Activated CD8-positive, alpha-beta T cell treated with anti-CD3 and anti-CD28 coated beads, Interleukin-2, amount 10 ng/mL, durations not matched to agents 7 days and 5 days (primary cell): ENCODE data around the gene PERCC1. TPM values are rescaled to one million over a fixed set of nuclear protein-coding genes. Genes with fewer than 3 reads are reported as not detected.

Experiments used
- ATAC-seq: fragments of 150-1000 bp; cut with Tn5 transposase; one replicate; pipeline ENCODE4 v1.10.0; 2021; ENCODE audit warnings: moderate library complexity
- CTCF ChIA-PET: fragments of 350-600 bp; sonication (Branson Sonifier 250); formaldehyde crosslinking; loops from one replicate; lab custom pipeline; 2021; ENCODE audit warnings: antibody characterized with exemption; lab: Charles Lee
- POLR2A ChIA-PET: fragments of 350-600 bp; sonication (Branson Sonifier 250); formaldehyde crosslinking; loops from one replicate; lab custom pipeline; 2021; ENCODE audit warnings: antibody characterized with exemption; lab: Charles Lee
- DNase-seq: peaks from one replicate; pipeline ENCODE4 v3.0.0-alpha.2; 2020
- H3K27ac Mint-ChIP-seq: one replicate; pipeline ENCODE4 v1.8.0; 2021; ENCODE audit warnings: mild to moderate bottlenecking, mixed read lengths
- H3K27me3 Mint-ChIP-seq: one replicate; pipeline ENCODE4 v1.8.0; 2021; ENCODE audit warnings: low read depth, mixed read lengths
- H3K36me3 Mint-ChIP-seq: one replicate; pipeline ENCODE4 v1.8.0; 2021; ENCODE audit warnings: low read depth, mixed read lengths
- H3K4me1 Mint-ChIP-seq: one replicate; pipeline ENCODE4 v1.8.0; 2021; ENCODE audit warnings: low read depth, mixed read lengths
- H3K4me3 Mint-ChIP-seq: one replicate; pipeline ENCODE4 v1.8.0; 2021; ENCODE audit warnings: mild to moderate bottlenecking, mixed read lengths
- H3K9me3 Mint-ChIP-seq: one replicate; pipeline ENCODE4 v1.8.0; 2022; ENCODE audit warnings: mixed read lengths; ENCODE audit not compliant: insufficient read depth
- total RNA-seq, 2 experiments: library from RNA; stranded (reverse); gene quantifications; one replicate each; pipeline ENCODE4 v1.2.3, GENCODE V29; 2021

PERCC1 gene
- total RNA-seq, 2 experiments from 2014 or later: 0.37 TPM; not detected in 1

GRCh38 chr16:1457489-1458245, 26.8 kb downstream of the PERCC1 start:
- DNase-seq: no peak
- ChIA-PET POLR2A (no interaction called here), CTCF (no interaction called here)
- H3K27me3 Mint-ChIP-seq: no peaks in the 10 kb centered on the region
- H3K4me3 Mint-ChIP-seq: no peak overlapping the region
- H3K4me1 Mint-ChIP-seq: peaks cover 4% of the 10 kb centered on the region
- no peaks in the 10 kb centered on the region for H3K9me3 Mint-ChIP-seq
- H3K36me3 Mint-ChIP-seq: peaks cover 2% of the 10 kb centered on the region
- H3K27ac Mint-ChIP-seq: no peak overlapping the region
- no peak for ATAC-seq

- Mint-ChIP-seq H3K27ac (no peak overlapping the region), H3K27me3 (no peaks in the 10 kb centered on the region), H3K9me3 (no peaks in the 10 kb centered on the region), H3K36me3 (no peaks in the 10 kb centered on the region), H3K4me3 (no peak overlapping the region), H3K4me1 (peaks cover 4% of the 10 kb centered on the region)
- ChIA-PET POLR2A (no interaction called here), CTCF (no interaction called here)
- ATAC-seq (no peak), DNase-seq (no peak)
Measured at GRCh38 chr16:1458336-1458976, 27.6 kb downstream of the PERCC1 start.

GRCh38 chr16:1458977-1459341, 28.1 kb downstream of the PERCC1 start:
- CTCF ChIA-PET: no interaction called here
- POLR2A ChIA-PET: no interaction called here
- peaks cover 4% of the 10 kb centered on the region for H3K4me1 Mint-ChIP-seq
- no peak for DNase-seq
- no peaks in the 10 kb centered on the region for H3K9me3 Mint-ChIP-seq
- no peaks in the 10 kb centered on the region for H3K27me3 Mint-ChIP-seq
- no peak overlapping the region for H3K4me3 Mint-ChIP-seq
- ATAC-seq: no peak
- H3K36me3 Mint-ChIP-seq: no peaks in the 10 kb centered on the region
- H3K27ac Mint-ChIP-seq: no peak overlapping the region

GRCh38 chr16:1459967-1460366, 29.1 kb downstream of the PERCC1 start:
- CTCF ChIA-PET: interaction anchor here (0.5 to 0.6 kb wide), 2 partner anchors 80 to 470 kb away, joined by 3 read pairs; no protein-coding TSS in a partner anchor
- Mint-ChIP-seq H3K9me3 (no peaks in the 10 kb centered on the region), H3K27ac (no peak overlapping the region), H3K4me3 (no peak overlapping the region), H3K36me3 (no peaks in the 10 kb centered on the region), H3K27me3 (no peaks in the 10 kb centered on the region), H3K4me1 (peaks cover 4% of the 10 kb centered on the region)
- ATAC-seq (no peak), DNase-seq (no peak)
- POLR2A ChIA-PET: no interaction called here

GRCh38 chr16:1460602-1461138, 29.8 kb downstream of the PERCC1 start:
- Mint-ChIP-seq H3K4me3 (no peak overlapping the region), H3K4me1 (peaks cover 4% of the 10 kb centered on the region), H3K9me3 (no peaks in the 10 kb centered on the region), H3K27ac (no peak overlapping the region), H3K27me3 (no peaks in the 10 kb centered on the region), H3K36me3 (no peaks in the 10 kb centered on the region)
- CTCF ChIA-PET: no interaction called here
- ATAC-seq: no peak
- DNase-seq: no peak
- POLR2A ChIA-PET: no interaction called here

- CTCF ChIA-PET: no interaction called here
- Mint-ChIP-seq H3K36me3 (no peaks in the 10 kb centered on the region), H3K27ac (no peak overlapping the region), H3K4me1 (peaks cover 4% of the 10 kb centered on the region), H3K4me3 (no peak overlapping the region), H3K27me3 (no peaks in the 10 kb centered on the region), H3K9me3 (no peaks in the 10 kb centered on the region)
- ATAC-seq (no peak), DNase-seq (no peak)
- POLR2A ChIA-PET: no interaction called here
Measured at GRCh38 chr16:1461146-1461545, 30.3 kb downstream of the PERCC1 start.

GRCh38 chr16:1464196-1464893, 33.5 kb downstream of the PERCC1 start:
- DNase-seq: no peak
- CTCF ChIA-PET: interaction anchor here (0.7 to 1.1 kb wide), 2 partner anchors 9 to 242 kb away, joined by 3 to 6 read pairs; no protein-coding TSS in a partner anchor
- POLR2A ChIA-PET: no interaction called here

GRCh38 chr16:1464894-1465566, 34.2 kb downstream of the PERCC1 start:
- peaks cover 2% of the 10 kb centered on the region for H3K4me1 Mint-ChIP-seq
- H3K27ac Mint-ChIP-seq: no peak overlapping the region
- no peak for ATAC-seq
- no peaks in the 10 kb centered on the region for H3K9me3 Mint-ChIP-seq
- H3K36me3 Mint-ChIP-seq: no peaks in the 10 kb centered on the region
- H3K4me3 Mint-ChIP-seq: no peak overlapping the region
- POLR2A ChIA-PET: no interaction called here
- DNase-seq: no peak
- H3K27me3 Mint-ChIP-seq: no peaks in the 10 kb centered on the region
- CTCF ChIA-PET: no interaction called here

More at GRCh38 chr16:1464196-1464893, 33.5 kb downstream of the PERCC1 start:
- Mint-ChIP-seq H3K27ac (no peak overlapping the region), H3K4me3 (no peak overlapping the region), H3K27me3 (no peaks in the 10 kb centered on the region), H3K4me1 (no peaks in the 10 kb centered on the region), H3K36me3 (no peaks in the 10 kb centered on the region), H3K9me3 (no peaks in the 10 kb centered on the region)
- ATAC-seq: no peak

GRCh38 chr16:1465567-1465915, 34.7 kb downstream of the PERCC1 start:
- no peak for DNase-seq
- no peaks in the 10 kb centered on the region for H3K27me3 Mint-ChIP-seq
- ATAC-seq: no peak
- peaks cover 4% of the 10 kb centered on the region for H3K4me1 Mint-ChIP-seq
- ChIA-PET POLR2A (no interaction called here), CTCF (no interaction called here)
- no peak overlapping the region for H3K27ac Mint-ChIP-seq
- H3K36me3 Mint-ChIP-seq: no peaks in the 10 kb centered on the region
- no peak overlapping the region for H3K4me3 Mint-ChIP-seq
- no peaks in the 10 kb centered on the region for H3K9me3 Mint-ChIP-seq

- DNase-seq (no peak), ATAC-seq (no peak)
- Mint-ChIP-seq H3K27me3 (no peaks in the 10 kb centered on the region), H3K36me3 (no peaks in the 10 kb centered on the region), H3K9me3 (no peaks in the 10 kb centered on the region), H3K4me3 (no peak overlapping the region), H3K4me1 (peaks cover 4% of the 10 kb centered on the region), H3K27ac (no peak overlapping the region)
- POLR2A ChIA-PET: no interaction called here
- CTCF ChIA-PET: no interaction called here
Measured at GRCh38 chr16:1466054-1466453, 35.2 kb downstream of the PERCC1 start.

- ChIA-PET POLR2A (no interaction called here), CTCF (no interaction called here)
- H3K9me3 Mint-ChIP-seq: no peaks in the 10 kb centered on the region
- peaks cover 4% of the 10 kb centered on the region for H3K4me1 Mint-ChIP-seq
- no peaks in the 10 kb centered on the region for H3K27me3 Mint-ChIP-seq
- no peak overlapping the region for H3K4me3 Mint-ChIP-seq
- H3K27ac Mint-ChIP-seq: no peak overlapping the region
- no peaks in the 10 kb centered on the region for H3K36me3 Mint-ChIP-seq
- ATAC-seq (no peak), DNase-seq (no peak)
Measured at GRCh38 chr16:1466968-1467521, 36.2 kb downstream of the PERCC1 start.
